ENCODE data around the gene NUDT17. TPM values are rescaled to one million over a fixed set of nuclear protein-coding genes. Genes with fewer than 3 reads are reported as not detected.

The NUDT17 gene
- total and polyA plus RNA-seq, 2 experiments from 2014 or later = 2.8 to 4.3 TPM

Small RNA genes within 50 kb of the gene (microRNA-seq; reads per million reads assigned to microRNA genes)
- not detected for gene MIR6736

Small RNA genes within 50 kb of the gene (small RNA-seq; reads per million reads assigned to genes)
- gene MIR6736 (ENCODE audit: low replicate concordance) = not detected

Other genes with a start within 250 kb of the NUDT17 start
- gene GPR89A, start 237.6 kb upstream of the NUDT17 start, total RNA-seq (2014; rRNA removed; shearing (Covaris generic)) = 80.8 and 81.1 TPM in 2 replicates
- gene GPR89A, start 237.6 kb upstream of the NUDT17 start, polyA plus RNA-seq (2016; fragmentation: Nextera tagmentation; extraction: Ambion mirVana) = 68.5 and 76.4 TPM in 2 replicates
- not detected in 2 replicates for gene PDZK1, start 138.3 kb upstream of the NUDT17 start, total RNA-seq (2014; rRNA removed; shearing (Covaris generic))
- gene PDZK1, start 138.3 kb upstream of the NUDT17 start, polyA plus RNA-seq (2016; fragmentation: Nextera tagmentation; extraction: Ambion mirVana) = 0.49 and 0.73 TPM in 2 replicates
- not detected in 2 replicates for gene CD160, start 126.1 kb upstream of the NUDT17 start, total RNA-seq (2014; rRNA removed; shearing (Covaris generic))
- gene CD160, start 126.1 kb upstream of the NUDT17 start, polyA plus RNA-seq (2016; fragmentation: Nextera tagmentation; extraction: Ambion mirVana) = 0.06 TPM in 1 of 2 replicates, not detected in the other
- 10.5 and 10.6 TPM in 2 replicates for gene RNF115, start 21.5 kb upstream of the NUDT17 start, total RNA-seq (2014; rRNA removed; shearing (Covaris generic))
- gene RNF115, start 21.5 kb upstream of the NUDT17 start, polyA plus RNA-seq (2016; fragmentation: Nextera tagmentation; extraction: Ambion mirVana) = 10.8 and 10.9 TPM in 2 replicates
- gene POLR3C, start 21.4 kb upstream of the NUDT17 start, total RNA-seq (2014; rRNA removed; shearing (Covaris generic)) = 15.7 and 23.9 TPM in 2 replicates
- gene POLR3C, start 21.4 kb upstream of the NUDT17 start, polyA plus RNA-seq (2016; fragmentation: Nextera tagmentation; extraction: Ambion mirVana) = 11.6 and 15.1 TPM in 2 replicates
- 33.2 and 35.7 TPM in 2 replicates for gene PIAS3, start 13.5 kb downstream of the NUDT17 start, total RNA-seq (2014; rRNA removed; shearing (Covaris generic))
- 40.8 and 45.4 TPM in 2 replicates for gene PIAS3, start 13.5 kb downstream of the NUDT17 start, polyA plus RNA-seq (2016; fragmentation: Nextera tagmentation; extraction: Ambion mirVana)
- 3.6 and 4.3 TPM in 2 replicates for gene ANKRD35, start 40.2 kb downstream of the NUDT17 start, total RNA-seq (2014; rRNA removed; shearing (Covaris generic))
- 4.9 and 5.6 TPM in 2 replicates for gene ANKRD35, start 40.2 kb downstream of the NUDT17 start, polyA plus RNA-seq (2016; fragmentation: Nextera tagmentation; extraction: Ambion mirVana)
- 0.04 and 0.21 TPM in 2 replicates for gene ITGA10, start 64.4 kb downstream of the NUDT17 start, total RNA-seq (2014; rRNA removed; shearing (Covaris generic))
- 0.21 TPM in 1 of 2 replicates, not detected in the other for gene ITGA10, start 64.4 kb downstream of the NUDT17 start, polyA plus RNA-seq (2016; fragmentation: Nextera tagmentation; extraction: Ambion mirVana)
- 9.1 and 10.0 TPM in 2 replicates for gene PEX11B, start 73.1 kb downstream of the NUDT17 start, total RNA-seq (2014; rRNA removed; shearing (Covaris generic))
- 7.4 and 9.7 TPM in 2 replicates for gene PEX11B, start 73.1 kb downstream of the NUDT17 start, polyA plus RNA-seq (2016; fragmentation: Nextera tagmentation; extraction: Ambion mirVana)
- 170 and 212 TPM in 2 replicates for gene RBM8A, start 81.9 kb downstream of the NUDT17 start, total RNA-seq (2014; rRNA removed; shearing (Covaris generic))
- 286 and 312 TPM in 2 replicates for gene RBM8A, start 81.9 kb downstream of the NUDT17 start, polyA plus RNA-seq (2016; fragmentation: Nextera tagmentation; extraction: Ambion mirVana)
- 2.5 and 2.6 TPM in 2 replicates for gene LIX1L, start 112.4 kb downstream of the NUDT17 start, total RNA-seq (2014; rRNA removed; shearing (Covaris generic))
- 0.76 and 1.1 TPM in 2 replicates for gene LIX1L, start 112.4 kb downstream of the NUDT17 start, polyA plus RNA-seq (2016; fragmentation: Nextera tagmentation; extraction: Ambion mirVana)
- 0.35 and 2.2 TPM in 2 replicates for gene ANKRD34A, start 118.9 kb downstream of the NUDT17 start, total RNA-seq (2014; rRNA removed; shearing (Covaris generic))
- gene ANKRD34A, start 118.9 kb downstream of the NUDT17 start, polyA plus RNA-seq (2016; fragmentation: Nextera tagmentation; extraction: Ambion mirVana) = 0.09 and 0.16 TPM in 2 replicates
- 0.82 and 3.1 TPM in 2 replicates for gene POLR3GL, start 119.1 kb downstream of the NUDT17 start, total RNA-seq (2014; rRNA removed; shearing (Covaris generic))
- 9.5 and 9.8 TPM in 2 replicates for gene POLR3GL, start 119.1 kb downstream of the NUDT17 start, polyA plus RNA-seq (2016; fragmentation: Nextera tagmentation; extraction: Ambion mirVana)
- 29.1 and 31.5 TPM in 2 replicates for gene TXNIP, start 150.9 kb downstream of the NUDT17 start, total RNA-seq (2014; rRNA removed; shearing (Covaris generic))
- 19.5 and 22.8 TPM in 2 replicates for gene TXNIP, start 150.9 kb downstream of the NUDT17 start, polyA plus RNA-seq (2016; fragmentation: Nextera tagmentation; extraction: Ambion mirVana)
- gene HJV, start 176.1 kb downstream of the NUDT17 start, total RNA-seq (2014; rRNA removed; shearing (Covaris generic)) = 0.23 and 0.42 TPM in 2 replicates
- 0.45 and 0.99 TPM in 2 replicates for gene HJV, start 176.1 kb downstream of the NUDT17 start, polyA plus RNA-seq (2016; fragmentation: Nextera tagmentation; extraction: Ambion mirVana)

Measured in GM23338 (cell line).